T-helper 1 cell (primary cell): ENCODE results near the gene PDE6H.
A peak's percentile ranks its signal among the peaks of the same experiment; 100 is the strongest.

Experiments used
- DNase-seq, 5 donors: peaks; one replicate each; pipeline ENCODE4 v3.0.0-alpha.2; 2012 to 2020

The PDE6H gene

DNA sequence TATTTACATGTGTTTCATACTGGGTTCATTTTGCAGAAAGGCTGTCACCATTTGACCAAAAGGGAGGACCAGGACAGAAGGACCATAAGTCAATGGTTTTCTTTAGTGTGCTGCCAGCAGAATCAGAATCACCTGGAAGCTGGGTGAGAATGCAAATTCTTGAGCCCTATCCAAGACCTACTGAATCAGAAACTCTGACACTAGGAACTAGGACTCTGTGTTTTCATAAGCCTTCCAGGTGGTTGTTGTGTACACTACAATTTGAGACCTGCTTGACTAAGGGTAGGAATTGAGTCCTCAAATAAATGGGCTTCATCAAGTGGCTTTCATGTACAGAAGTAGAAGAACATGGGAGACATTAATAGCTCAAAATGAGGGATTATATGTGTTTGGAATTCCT lies 32.2 kb downstream of the PDE6H start:
- no peak for DNase-seq

DNA sequence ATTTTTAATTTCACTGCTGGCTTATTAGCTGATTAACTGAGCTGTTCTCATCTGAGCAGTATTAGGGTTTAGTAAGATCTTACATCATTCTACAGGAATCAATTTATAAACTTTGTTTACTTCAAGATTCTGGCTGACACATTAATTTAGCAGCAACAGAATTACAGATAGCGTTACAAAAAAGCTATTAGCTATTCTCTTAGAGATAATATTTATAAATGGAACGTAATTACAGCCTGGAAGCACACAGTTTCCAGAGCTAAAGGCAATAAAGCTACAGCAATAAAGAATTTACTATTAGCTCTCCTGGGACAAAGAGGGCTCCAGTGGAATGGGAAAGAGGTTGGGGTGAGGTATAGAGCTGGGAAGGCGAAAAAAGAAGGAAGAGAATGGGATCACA lies 34.7 kb downstream of the PDE6H start:
- DNase-seq = no peak

DNA sequence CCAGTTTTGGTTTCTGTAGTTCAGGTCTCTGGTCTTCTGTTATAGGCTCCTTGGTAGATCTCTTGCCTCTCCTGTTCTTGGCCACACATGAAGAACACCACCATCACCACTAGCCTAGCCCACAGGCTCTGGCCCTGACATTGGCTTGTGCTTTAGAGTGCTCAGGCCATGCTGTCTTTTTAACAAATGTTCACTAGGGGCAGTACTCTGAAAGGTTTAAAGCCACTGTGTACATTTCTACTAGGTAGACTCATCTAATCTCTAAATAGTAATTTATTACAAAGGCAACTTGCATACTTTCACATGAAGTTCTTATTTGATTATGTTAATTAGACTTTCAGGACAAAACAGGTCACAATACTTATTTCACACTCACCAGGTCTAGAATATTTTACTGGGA lies 38.3 kb downstream of the PDE6H start:
- no peak for DNase-seq

DNA sequence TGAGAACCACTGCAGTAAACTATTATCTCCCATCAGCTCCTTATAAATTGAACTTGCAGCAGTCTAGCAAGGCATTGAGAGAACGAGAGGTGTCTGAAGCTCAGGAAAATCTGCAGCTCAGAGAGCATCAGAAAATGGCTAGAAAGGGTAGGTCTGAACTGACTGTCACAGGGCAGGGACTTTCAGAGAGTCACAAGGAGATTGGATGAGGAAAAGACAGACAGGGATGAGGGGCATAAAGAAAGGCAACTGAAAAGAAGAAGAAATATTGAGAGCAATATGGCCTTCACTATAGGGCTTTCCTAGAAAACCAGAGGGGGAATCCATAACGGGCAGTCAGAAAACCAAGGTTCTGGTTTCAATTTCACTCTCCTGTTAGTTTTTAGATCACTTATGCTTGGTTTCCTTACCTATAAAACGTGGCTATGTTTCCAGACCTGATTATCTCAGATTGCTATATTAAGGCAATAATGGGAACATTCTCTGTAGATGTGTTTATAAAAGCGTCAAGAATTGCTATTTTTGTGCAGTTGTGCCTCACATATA lies 40.9 kb downstream of the PDE6H start:
- peak in 1 of 5 donors; percentile 24 for DNase-seq

DNA sequence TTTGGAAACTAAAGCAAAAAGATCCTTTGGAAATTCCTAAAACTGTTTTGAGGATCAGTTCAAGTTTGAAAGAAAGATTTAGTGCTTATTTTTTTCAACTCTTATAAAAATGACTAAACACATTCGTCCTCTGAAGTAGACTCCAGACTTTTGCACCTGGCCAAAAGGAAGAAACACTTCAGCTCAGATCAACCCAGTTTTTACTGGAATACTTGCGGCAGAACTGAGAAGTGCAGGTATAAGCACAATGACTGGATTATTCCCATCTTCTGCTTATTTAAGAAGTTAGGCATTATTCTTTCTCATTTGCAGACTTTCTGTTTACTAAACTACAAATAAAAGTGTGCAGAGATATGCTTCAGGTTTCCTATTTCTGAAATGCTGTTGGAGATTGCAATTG lies 41.9 kb downstream of the PDE6H start:
- no peak for DNase-seq

DNA sequence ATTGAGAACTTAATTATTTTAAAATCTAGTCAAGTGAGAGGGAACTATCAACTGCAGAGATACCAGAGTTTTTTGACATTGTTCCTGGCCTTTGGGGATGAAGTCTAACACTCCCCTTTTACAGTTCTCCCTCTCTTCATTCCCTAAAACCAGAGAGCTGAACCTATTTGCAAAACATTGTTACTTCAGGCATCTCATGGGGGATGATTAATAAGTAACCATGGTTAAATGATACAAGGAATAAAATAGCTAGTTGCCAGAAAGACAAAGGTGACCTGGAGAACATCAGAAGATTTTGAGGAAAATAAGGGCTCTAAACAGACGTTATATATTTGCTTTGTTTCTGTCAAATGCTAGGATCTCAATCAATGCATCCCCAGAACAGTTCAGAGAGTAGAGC lies 42.3 kb downstream of the PDE6H start:
- no peak for DNase-seq

DNA sequence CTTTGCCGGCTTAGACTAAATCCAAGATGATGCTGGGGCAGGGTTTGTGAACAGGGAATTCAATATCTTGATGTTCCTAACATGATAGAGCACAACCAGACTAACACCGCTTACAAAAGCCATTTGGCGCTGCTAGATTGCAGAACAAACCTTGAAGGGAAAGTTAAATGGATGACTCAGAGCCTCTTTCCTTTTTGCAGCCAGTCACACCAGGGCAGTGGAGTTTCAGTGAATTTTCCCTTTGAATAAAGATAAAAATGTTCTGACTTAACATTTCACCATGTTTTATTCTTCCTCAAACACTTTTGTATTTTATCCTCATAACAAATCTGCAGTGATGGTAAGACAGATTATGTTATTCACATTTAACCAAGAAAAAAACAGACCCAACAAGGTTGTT lies 47.3 kb downstream of the PDE6H start:
- no peak for DNase-seq
